K562 (cell line): ENCODE measurements around the gene ZNF165. TPM values are rescaled to one million over a fixed set of nuclear protein-coding genes. Genes with fewer than 3 reads are reported as not detected.

Source experiments
- ATAC-seq: fragments of 200-7000 bp; cut with Tn5 transposase; 3 replicates; pipeline ENCODE4 v1.9.1; 2020; ENCODE audit warnings: moderate library complexity
- BruUV-seq: library from RNA; stranded (reverse); fragments of 400-500 nt; replicated peaks from 2 replicates; lab custom pipeline; 2021; lab: Mats Ljungman, UMichigan
- CTCF ChIA-PET: fragments of 300-600 bp; formaldehyde crosslinking; extraction: SDS; loops from one replicate; lab custom pipeline; 2021; ENCODE audit warnings: low intra/inter-chr PET ratio; lab: Yijun Ruan, JAX
- POLR2A ChIA-PET: fragments of 300-600, 350-650 bp; sonication (Branson Sonifier 250); formaldehyde crosslinking; extraction: SDS; loops from one replicate; lab custom pipeline; 2021; ENCODE audit warnings: antibody characterized with exemption, inconsistent platforms; lab: Yijun Ruan, JAX
- DNase-seq, 4 experiments: peaks; one replicate each; pipeline versions ENCODE4 v3.0.0 to v3.0.0-alpha.2; 2011 to 2018; ENCODE audit warnings: low spot score in 3 of 4, mixed read lengths in 3 of 4; ENCODE audit errors: extremely low read depth in 1 of 4
- FAIRE-seq: peaks from 2 replicates; lab custom pipeline; 2011; peaks lifted over from hg19 to GRCh38; lab: Jason Lieb, UNC
- H2AFZ ChIP-seq: 2 replicates; pipeline ENCODE4 v1.6.0; 2011; ENCODE audit warnings: low read depth, low read length, control low read depth, inconsistent platforms
- H3K27ac ChIP-seq: fragments of 200-600 bp; 3 replicates; pipeline ENCODE4 v1.8.0; 2011; ENCODE audit warnings: low read depth, mild to moderate bottlenecking, control low read depth, inconsistent platforms, low read length, moderate library complexity, mixed read lengths; ENCODE audit errors: extremely low read depth
- H3K27me3 ChIP-seq, 2 experiments: fragments of 300-600 bp in 1 of 2; 2 replicates in 1 of 2; 3 replicates in 1 of 2; pipeline versions ENCODE4 v1.6.0 to v1.8.0; 2011; ENCODE audit warnings: inconsistent platforms in 2 of 2, low read length in 2 of 2, mild to moderate bottlenecking in 1 of 2, mixed read lengths in 1 of 2, moderate library complexity in 1 of 2; ENCODE audit not compliant: control insufficient read depth in 2 of 2, insufficient read depth in 2 of 2
- H3K36me3 ChIP-seq: fragments of 300-600 bp; 3 replicates; pipeline ENCODE4 v1.8.0; 2011; ENCODE audit warnings: mild to moderate bottlenecking, low read length, inconsistent platforms; ENCODE audit not compliant: control insufficient read depth, insufficient read depth
- H3K4me1 ChIP-seq, 2 experiments: fragments of 200-600 bp in 1 of 2; replicated peaks in 1 of 2; 2 replicates in 1 of 2; 3 replicates in 1 of 2; pipeline versions ENCODE4 v1.5.1 to v1.8.0; 2011; ENCODE audit warnings: inconsistent platforms in 2 of 2, low read length in 2 of 2, mild to moderate bottlenecking in 1 of 2, mixed read lengths in 1 of 2, moderate library complexity in 1 of 2; ENCODE audit not compliant: control insufficient read depth in 2 of 2, insufficient read depth in 2 of 2
- H3K4me2 ChIP-seq: 2 replicates; pipeline ENCODE4 v1.6.1; 2011; ENCODE audit warnings: low read length, control low read depth, inconsistent platforms, mixed read lengths; ENCODE audit not compliant: insufficient read depth
- H3K4me3 ChIP-seq: fragments of 200-600 bp; sonication (generic), shearing (Covaris generic); 2 replicates; pipeline ENCODE4 v1.5.1; 2016; ENCODE audit warnings: control low read depth, inconsistent platforms
- H3K79me2 ChIP-seq: fragments of 200-600 bp; 3 replicates; pipeline ENCODE4 v1.8.0; 2011; ENCODE audit warnings: low read length, inconsistent platforms; ENCODE audit not compliant: control insufficient read depth, insufficient read depth
- H3K9ac ChIP-seq, 2 experiments: 2 replicates each; pipeline versions ENCODE4 v1.6.0 to v1.6.1; 2011; ENCODE audit warnings: low read depth in 2 of 2, low read length in 2 of 2, control low read depth in 1 of 2, inconsistent platforms in 1 of 2, mild to moderate bottlenecking in 1 of 2, mixed read lengths in 1 of 2; ENCODE audit not compliant: insufficient read depth in 1 of 2
- H3K9me1 ChIP-seq: one replicate; pipeline ENCODE4 v1.6.0; 2011; ENCODE audit warnings: inconsistent platforms, mild to moderate bottlenecking, low read length, moderate library complexity; ENCODE audit not compliant: control insufficient read depth, insufficient read depth
- H3K9me3 ChIP-seq: replicated peaks from 2 replicates; pipeline ENCODE4 v1.5.1; 2011; ENCODE audit warnings: low read depth, low read length, inconsistent platforms; ENCODE audit not compliant: control insufficient read depth, insufficient read depth
- H4K20me1 ChIP-seq: replicated peaks from 2 replicates; pipeline ENCODE4 v1.6.1; 2011; ENCODE audit warnings: low read length, inconsistent platforms, mixed read lengths; ENCODE audit not compliant: control insufficient read depth, insufficient read depth
- AFF4 ChIP-seq: sonication (generic); formaldehyde crosslinking; IDR thresholded peaks from 2 replicates; pipeline ENCODE4 v1.8.0; 2023; ENCODE audit warnings: mild to moderate bottlenecking, missing genetic modification reagents
- BCOR ChIP-seq: fragments of 450-650 bp; IDR thresholded peaks from 2 replicates; pipeline ENCODE4 v1.6.1; 2016
- FOXP1 ChIP-seq: sonication (generic); formaldehyde crosslinking; IDR thresholded peaks from 2 replicates; pipeline ENCODE4 v1.8.0; 2022; ENCODE audit warnings: mild to moderate bottlenecking, missing genetic modification reagents
- GMEB1 ChIP-seq: fragments of 250-450 bp; sonication (Bioruptor Pico); IDR thresholded peaks from 2 replicates; pipeline ENCODE4 v1.4.0; 2020; ENCODE audit warnings: mild to moderate bottlenecking
- ILK ChIP-seq: fragments of 450-650 bp; IDR thresholded peaks from 2 replicates; pipeline ENCODE4 v1.6.1; 2016; ENCODE audit warnings: missing genetic modification characterization, low read depth, mild to moderate bottlenecking, missing compliant biosample characterization, moderate library complexity, borderline replicate concordance
- KAT2B ChIP-seq: IDR thresholded peaks from one replicate; pipeline ENCODE4 v1.6.1; 2012; ENCODE audit warnings: low read depth, mild to moderate bottlenecking, control low read depth, inconsistent platforms, low read length, moderate library complexity
- MTA1 ChIP-seq: fragments of 450-650 bp; IDR thresholded peaks from 2 replicates; pipeline ENCODE4 v1.6.1; 2017; ENCODE audit warnings: borderline replicate concordance
- RBM34 ChIP-seq: fragments of 200-400 bp; formaldehyde crosslinking; IDR thresholded peaks from 2 replicates; pipeline ENCODE4 v1.6.1; 2018; ENCODE audit warnings: low read length, borderline replicate concordance; ENCODE audit not compliant: insufficient read depth
- TBL1XR1 ChIP-seq, 2 experiments: IDR thresholded peaks; 2 replicates each; pipeline ENCODE4 v1.6.1; 2012; ENCODE audit warnings: improper control_type of control experiment in 2 of 2, low read length in 2 of 2, mild to moderate bottlenecking in 1 of 2
- ZKSCAN1 ChIP-seq: fragments of 150-350 bp; IDR thresholded peaks from 2 replicates; pipeline ENCODE4 v1.6.1; 2016; ENCODE audit warnings: low read depth, low read length
- WGBS: fragments of 100-300 bp; shearing (Covaris generic); methylation state at CpG from one replicate; pipeline ENCODE4 v1.1.6; 2016; ENCODE audit warnings: low coverage, mixed read lengths; ENCODE audit not compliant: insufficient coverage; ENCODE audit errors: missing lambda C conversion rate; 5-methylcytosine and 5-hydroxymethylcytosine counted together
- in situ Hi-C: fragments of 300-500 bp; cut with MboI; formaldehyde crosslinking; loops from 4 replicates; pipeline ENCODE4 v1.15.0; 2018; ENCODE audit warnings: inconsistent platforms, mixed read lengths
- intact Hi-C: fragments of 100-400 bp; cut with micrococcal nuclease; formaldehyde crosslinking; loops from 2 replicates; pipeline ENCODE4 v1.14.2; 2022
- polyA plus RNA-seq, 8 experiments: library from polyadenylated mRNA; depleted of rRNA in 4 of 8; stranded (reverse) in 5 of 8; unstranded in 3 of 8; fragments of >200 nt; fragmentation: Nextera tagmentation in 2 of 8; fragmentation: Illumina TruSeq in 1 of 8; extraction: Ambion mirVana in 2 of 8; extraction: Trizol in 1 of 8; gene quantifications; 2 replicates each; pipeline versions ENCODE4 v1.2.1 to v1.2.3, GENCODE V29; 2011 to 2014; ENCODE audit warnings: inconsistent platforms in 1 of 8, missing spikeins in 1 of 8
- total RNA-seq, 7 experiments: library from RNA; depleted of rRNA in 6 of 7; stranded (reverse); fragments of >200 nt in 6 of 7; fragmentation: Illumina TruSeq in 2 of 7; extraction: Trizol in 2 of 7; gene quantifications; 2 replicates each; pipeline versions ENCODE4 v1.2.1 to v1.2.3, GENCODE V29; 2011 to 2021; ENCODE audit warnings: low replicate concordance in 1 of 7
- TF ChIP-seq, protein P1 (sequence below): fragments of 450-650 bp; IDR thresholded peaks from 2 replicates; pipeline ENCODE4 v1.6.1; 2017; ENCODE audit warnings: mild to moderate bottlenecking, moderate library complexity

Gene ZNF165
- total and polyA plus RNA-seq, 9 of the 15 experiments (the other 6 are each of a cell fraction or from before 2014, with no cell fraction given) = 0.82 to 3.6 (median 1.2) TPM

DNA sequence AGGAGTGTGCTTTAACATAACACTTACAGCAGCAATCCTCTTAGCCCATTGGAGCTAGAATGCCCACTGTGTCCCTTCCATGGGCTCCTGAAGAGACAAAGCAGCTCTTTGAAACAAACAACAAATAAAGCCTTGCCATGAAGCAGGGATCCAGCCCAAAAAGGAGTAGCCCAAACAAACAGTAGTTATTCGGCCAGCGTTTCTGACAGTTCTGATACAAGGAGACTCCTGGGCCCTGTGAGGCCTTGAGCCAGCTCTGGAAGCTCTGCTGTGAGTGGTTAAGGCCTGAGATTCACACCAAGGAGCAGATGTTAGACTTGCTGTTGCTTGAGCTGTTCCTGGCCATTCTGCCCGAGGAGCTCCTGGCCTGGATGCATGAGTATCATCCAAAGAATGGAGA lies 27.1 kb downstream of the ZNF165 start:
- ChIA-PET CTCF (no interaction called here), POLR2A (interaction anchor here (0.6 to 1.3 kb wide), 2 partner anchors 9 to 210 kb away, joined by 4 read pairs; no protein-coding TSS in a partner anchor)
- no peak overlapping the region for H2AFZ ChIP-seq
- H3K4me2 ChIP-seq = no peak overlapping the region
- in situ Hi-C loops = no loop called here
- H3K9me1 ChIP-seq = no peaks in the 10 kb centered on the region
- DNase-seq = no peak
- no TSS peak for BruUV-seq
- H3K4me3 ChIP-seq = no peak overlapping the region
- H3K9ac ChIP-seq = peak overlapping the region in 1 of 2 experiments; percentile 21; a peak in 1 of 4 replicates
- no peaks in the 10 kb centered on the region for H3K79me2 ChIP-seq
- 35% methylated on average over 3 of the region's 3 CpGs for WGBS
- H3K4me1 ChIP-seq = peaks cover 4 to 7% of the 10 kb centered on the region in 2 experiments; a peak in 3 of 5 replicates
- no peak for ATAC-seq
- H3K9me3 ChIP-seq = no peaks in the 10 kb centered on the region
- no peaks in the 10 kb centered on the region for H4K20me1 ChIP-seq
- H3K36me3 ChIP-seq = no peaks in the 10 kb centered on the region
- intact Hi-C loops = no loop called here
- TF ChIP-seq TBL1XR1 (IDR thresholded peaks at IDR 0.05; ENCODE audit: low read length in 2 of 2) = no peak
- TF ChIP-seq MTA1 = no peak
- no peak for TF ChIP-seq BCOR
- no peak for TF ChIP-seq KAT2B
- TF ChIP-seq GMEB1 (CRISPR knock-in tag) = no peak
- no peak for TF ChIP-seq AFF4 (CRISPR knock-in tag)
- TF ChIP-seq, protein P1, sequence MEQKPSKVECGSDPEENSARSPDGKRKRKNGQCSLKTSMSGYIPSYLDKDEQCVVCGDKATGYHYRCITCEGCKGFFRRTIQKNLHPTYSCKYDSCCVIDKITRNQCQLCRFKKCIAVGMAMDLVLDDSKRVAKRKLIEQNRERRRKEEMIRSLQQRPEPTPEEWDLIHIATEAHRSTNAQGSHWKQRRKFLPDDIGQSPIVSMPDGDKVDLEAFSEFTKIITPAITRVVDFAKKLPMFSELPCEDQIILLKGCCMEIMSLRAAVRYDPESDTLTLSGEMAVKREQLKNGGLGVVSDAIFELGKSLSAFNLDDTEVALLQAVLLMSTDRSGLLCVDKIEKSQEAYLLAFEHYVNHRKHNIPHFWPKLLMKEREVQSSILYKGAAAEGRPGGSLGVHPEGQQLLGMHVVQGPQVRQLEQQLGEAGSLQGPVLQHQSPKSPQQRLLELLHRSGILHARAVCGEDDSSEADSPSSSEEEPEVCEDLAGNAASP = no peak
- TF ChIP-seq FOXP1 = no peak
- TF ChIP-seq RBM34 = no peak
- TF ChIP-seq ZKSCAN1 = no peak
- no peak for TF ChIP-seq ILK (tag)
- no peak overlapping the region for H3K27ac ChIP-seq
- no peaks in the 10 kb centered on the region for H3K27me3 ChIP-seq
- FAIRE-seq = no peak
